ENCODE results near the gene PHKG2.

- TF ChIP-seq EZH2 (IDR thresholded peaks at IDR 0.05; ENCODE audit: borderline replicate concordance, low read depth, low read length, poor library complexity, severe bottlenecking) (no peak), CTCF (conservative IDR thresholded peaks at IDR 0.05; ENCODE audit: low read depth, low read length) (no peak)
These were observed 44.3 kb upstream of the PHKG2 start for GRCh38 chr16:30703971-30704370.
